Fibroblast of the aortic adventitia (primary cell): ENCODE results near the gene ANKS1A. TPM values are rescaled to one million over a fixed set of nuclear protein-coding genes. Genes with fewer than 3 reads are reported as not detected.

ENCODE experiments used
- DNase-seq: peaks from one replicate; pipeline ENCODE4 v3.0.0-alpha.2; 2010; ENCODE audit warnings: low read depth
- H3K4me3 ChIP-seq: 2 replicates; pipeline ENCODE4 v1.5.1; 2011; ENCODE audit warnings: low read depth, mild to moderate bottlenecking, control low read depth, low read length, moderate library complexity
- total RNA-seq: library from RNA; depleted of rRNA; stranded (reverse); fragments of >200 nt; gene quantifications from 2 replicates; pipeline ENCODE4 v1.2.3, GENCODE V29; 2012; ENCODE audit warnings: low replicate concordance
- TF ChIP-seq, protein P1 (sequence below): IDR thresholded peaks from 2 replicates; pipeline ENCODE4 v1.5.1; 2011; ENCODE audit warnings: mild to moderate bottlenecking, low read length, control low read depth, inconsistent platforms; ENCODE audit not compliant: insufficient read depth

ANKS1A gene
- total RNA-seq, 1 donor, result 7.6 TPM

- TF ChIP-seq, protein P1, sequence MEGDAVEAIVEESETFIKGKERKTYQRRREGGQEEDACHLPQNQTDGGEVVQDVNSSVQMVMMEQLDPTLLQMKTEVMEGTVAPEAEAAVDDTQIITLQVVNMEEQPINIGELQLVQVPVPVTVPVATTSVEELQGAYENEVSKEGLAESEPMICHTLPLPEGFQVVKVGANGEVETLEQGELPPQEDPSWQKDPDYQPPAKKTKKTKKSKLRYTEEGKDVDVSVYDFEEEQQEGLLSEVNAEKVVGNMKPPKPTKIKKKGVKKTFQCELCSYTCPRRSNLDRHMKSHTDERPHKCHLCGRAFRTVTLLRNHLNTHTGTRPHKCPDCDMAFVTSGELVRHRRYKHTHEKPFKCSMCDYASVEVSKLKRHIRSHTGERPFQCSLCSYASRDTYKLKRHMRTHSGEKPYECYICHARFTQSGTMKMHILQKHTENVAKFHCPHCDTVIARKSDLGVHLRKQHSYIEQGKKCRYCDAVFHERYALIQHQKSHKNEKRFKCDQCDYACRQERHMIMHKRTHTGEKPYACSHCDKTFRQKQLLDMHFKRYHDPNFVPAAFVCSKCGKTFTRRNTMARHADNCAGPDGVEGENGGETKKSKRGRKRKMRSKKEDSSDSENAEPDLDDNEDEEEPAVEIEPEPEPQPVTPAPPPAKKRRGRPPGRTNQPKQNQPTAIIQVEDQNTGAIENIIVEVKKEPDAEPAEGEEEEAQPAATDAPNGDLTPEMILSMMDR, result no peak
- peak; percentile 74 for DNase-seq
- no peak overlapping the region for H3K4me3 ChIP-seq
These were observed 11.4 kb downstream of the ANKS1A start for GRCh38 chr6:34900321-34901031.

DNA sequence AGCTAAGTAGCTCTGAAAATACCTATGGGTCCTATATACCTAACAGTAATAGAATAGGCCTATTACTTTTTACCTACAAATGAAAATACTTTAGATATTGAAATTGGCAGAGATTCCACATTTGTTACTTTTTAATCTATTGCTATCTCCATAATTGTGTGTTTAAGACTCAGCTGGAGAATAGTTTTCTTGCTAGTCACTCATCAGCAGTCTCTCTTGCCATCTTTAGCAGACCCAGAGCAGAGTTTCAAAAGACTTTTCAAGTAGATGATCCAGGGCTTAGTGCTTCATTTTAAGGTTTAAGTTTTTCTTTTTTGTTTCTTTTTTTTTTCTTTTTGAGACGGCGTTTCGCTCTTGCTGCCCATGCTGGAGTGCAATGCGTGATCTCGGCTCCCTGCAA lies 12.9 kb downstream of the ANKS1A start:
- peak; percentile 76 for DNase-seq
- TF ChIP-seq, protein P1, result no peak
- H3K4me3 ChIP-seq, result no peak overlapping the region

DNA sequence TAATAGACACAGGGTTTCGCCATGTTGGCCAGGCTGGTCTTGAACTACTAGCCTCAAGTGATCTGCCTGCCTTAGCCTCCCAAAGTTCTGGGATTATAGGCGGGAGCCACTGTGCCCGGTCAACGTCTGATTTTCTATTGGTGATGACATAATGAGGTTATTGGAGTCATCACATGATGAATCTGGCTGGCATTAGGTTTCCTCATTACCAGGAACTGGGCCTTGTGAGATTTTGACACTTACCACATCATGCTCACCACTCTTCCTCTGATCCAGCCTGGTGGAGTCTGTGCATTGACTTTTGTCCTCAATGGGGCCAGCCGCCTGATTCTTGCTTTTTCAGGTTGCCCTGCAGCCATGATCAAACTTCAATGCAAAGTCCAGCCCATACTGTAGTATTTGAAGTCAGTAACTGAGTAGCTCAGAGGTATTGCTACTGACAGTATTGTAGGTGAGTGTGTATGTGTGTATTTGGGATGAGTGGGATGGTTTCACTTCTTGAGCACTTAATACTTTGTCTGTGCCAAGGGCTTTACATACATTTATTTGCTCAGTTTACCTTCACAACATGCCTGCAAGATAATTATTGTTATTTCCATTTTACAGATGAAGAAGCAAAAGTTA lies 16.0 kb downstream of the ANKS1A start:
- DNase-seq, result no peak
- no peak overlapping the region for H3K4me3 ChIP-seq
- TF ChIP-seq, protein P1, result no peak

DNA sequence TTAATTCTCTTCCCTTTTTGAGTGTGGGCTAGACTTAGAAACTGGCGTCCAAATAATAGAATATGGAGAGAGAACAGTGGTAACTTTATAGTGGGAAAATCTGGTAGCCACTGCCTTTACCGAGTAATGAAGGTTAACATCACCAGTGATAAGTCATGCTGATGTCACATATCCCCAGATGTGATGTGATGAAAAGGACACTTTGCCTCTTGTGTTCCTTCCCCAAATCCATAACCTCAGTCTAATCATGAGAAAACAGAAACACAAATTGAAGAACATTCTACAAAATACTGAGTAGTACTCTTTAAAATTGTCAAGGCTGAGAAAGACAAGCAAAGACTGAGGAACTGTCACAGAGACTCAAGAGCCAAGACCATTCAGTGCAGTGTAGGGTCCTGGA lies 17.8 kb downstream of the ANKS1A start:
- H3K4me3 ChIP-seq, result no peak overlapping the region
- no peak for DNase-seq
- TF ChIP-seq, protein P1, result no peak

DNA sequence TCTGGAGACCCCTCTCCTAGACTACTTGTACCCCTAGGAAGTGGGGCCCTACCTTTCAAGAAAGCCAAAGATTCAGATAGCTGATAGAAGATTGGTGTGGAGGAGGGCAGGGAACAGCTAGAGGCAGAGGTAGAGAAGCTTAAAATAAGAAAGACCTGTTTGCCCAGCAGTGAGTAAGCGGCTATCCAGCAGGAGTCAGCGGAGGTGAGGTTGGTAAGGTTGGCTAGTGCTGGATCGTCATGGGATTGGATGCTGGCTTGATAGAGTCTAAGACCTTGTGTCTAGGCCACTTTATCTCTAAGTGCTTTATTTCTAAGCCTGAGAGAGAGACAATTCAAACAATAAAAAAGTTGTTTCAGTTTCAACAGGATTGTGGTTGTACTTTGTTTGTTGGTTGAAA lies 19.1 kb downstream of the ANKS1A start:
- TF ChIP-seq, protein P1, result no peak
- H3K4me3 ChIP-seq, result no peak overlapping the region
- no peak for DNase-seq

DNA sequence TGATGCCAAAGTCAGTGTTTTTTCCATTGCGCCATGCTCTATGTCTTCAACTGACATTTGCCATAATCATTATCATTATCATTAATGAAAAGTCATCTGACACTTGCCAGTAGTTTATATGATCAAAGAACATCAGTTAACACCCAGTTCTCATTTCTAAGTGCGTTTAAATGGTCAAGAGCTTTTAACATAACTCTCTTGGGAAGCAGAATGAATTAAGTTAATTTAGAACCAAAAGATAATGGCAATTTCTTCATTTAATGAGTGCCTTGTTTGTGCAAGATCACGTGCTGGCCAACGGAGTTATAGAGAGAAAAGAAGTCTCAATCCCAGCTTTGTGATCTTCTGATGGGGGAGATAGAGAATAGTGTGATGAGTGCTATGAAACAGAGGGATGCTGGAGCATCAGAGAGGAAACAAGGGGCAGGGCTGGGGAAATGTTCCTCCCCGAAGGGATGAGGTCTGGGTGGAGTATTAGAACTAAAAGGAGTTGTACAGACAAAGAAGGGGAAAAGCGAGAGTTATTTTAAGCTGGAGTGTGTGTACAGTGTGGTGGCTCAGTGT lies 20.3 kb downstream of the ANKS1A start:
- no peak for DNase-seq
- TF ChIP-seq, protein P1, result no peak
- H3K4me3 ChIP-seq, result no peak overlapping the region
